Measurements from ENCODE around the gene NRSN1.

NRSN1 gene

GRCh38 chr6:24187965-24188577 is 62.1 kb downstream of the NRSN1 start:
- H3K4me1 ChIP-seq (ENCODE audit: control insufficient read depth, insufficient read depth, low read length) = peaks cover 11% of the 10 kb centered on the region
- ChIA-PET CTCF (no interaction called here), POLR2A (no interaction called here)
- H3K36me3 ChIP-seq (ENCODE audit: control insufficient read depth in 2 of 2, insufficient read depth in 1 of 2, low read length in 2 of 2) = no peaks in the 10 kb centered on the region
- H3K4me3 ChIP-seq (ENCODE audit: low read depth, low read length) = no peak overlapping the region
- no peaks in the 10 kb centered on the region for H3K9me3 ChIP-seq (ENCODE audit: control insufficient read depth, insufficient read depth, low read depth, low read length)
- no peak for TF ChIP-seq ZNF843 (tag by site-specific recombination; IDR thresholded peaks at IDR 0.05)
- no peak for TF ChIP-seq MEIS1 (CRISPR knock-in tag; IDR thresholded peaks at IDR 0.05; ENCODE audit: borderline replicate concordance)
- no peak for TF ChIP-seq ZNF239 (tag by site-specific recombination; IDR thresholded peaks at IDR 0.05)
- no peak for TF ChIP-seq ZBTB11 (tag by site-specific recombination; conservative IDR thresholded peaks at IDR 0.05; ENCODE audit: low read depth)
- TF ChIP-seq ZNF362 (tag by site-specific recombination; IDR thresholded peaks at IDR 0.05) = no peak
- TF ChIP-seq ZNF600 (tag by site-specific recombination; IDR thresholded peaks at IDR 0.05) = no peak
- no peak for TF ChIP-seq BCL6B (tag by site-specific recombination; IDR thresholded peaks at IDR 0.05)
- no peak for TF ChIP-seq ZNF354C (tag by site-specific recombination; IDR thresholded peaks at IDR 0.05; ENCODE audit: borderline replicate concordance, low read depth)
- no peak for TF ChIP-seq KLF17 (tag by site-specific recombination; IDR thresholded peaks at IDR 0.05)
- TF ChIP-seq ZNF658 (tag by site-specific recombination; IDR thresholded peaks at IDR 0.05) = no peak
- no peak for TF ChIP-seq ZNF223 (tag by site-specific recombination; IDR thresholded peaks at IDR 0.05)
- no peak for TF ChIP-seq ZNF19 (tag by site-specific recombination; IDR thresholded peaks at IDR 0.05; ENCODE audit: low read depth)
- no peak for TF ChIP-seq ZNF560 (tag by site-specific recombination; IDR thresholded peaks at IDR 0.05; ENCODE audit: borderline replicate concordance)
- TF ChIP-seq ZNF2 (tag by site-specific recombination; IDR thresholded peaks at IDR 0.05) = no peak
- TF ChIP-seq ZNF776 (tag by site-specific recombination; IDR thresholded peaks at IDR 0.05; ENCODE audit: borderline replicate concordance) = no peak
- TF ChIP-seq TRIM28 (IDR thresholded peaks at IDR 0.05; ENCODE audit: borderline replicate concordance, low read length) = no peak
- no peak for TF ChIP-seq ZNF37A (tag by site-specific recombination; IDR thresholded peaks at IDR 0.05)
- no peak for TF ChIP-seq ZNF747 (tag by site-specific recombination; IDR thresholded peaks at IDR 0.05)
- no peak for TF ChIP-seq ZNF16 (tag by site-specific recombination; IDR thresholded peaks at IDR 0.05; ENCODE audit: low read depth)
- no peak overlapping the region for H3K27ac ChIP-seq (ENCODE audit: extremely low read depth, low read depth, low read length)

- ChIA-PET POLR2A (no interaction called here), CTCF (no interaction called here)
- TF ChIP-seq ZNF600 (tag by site-specific recombination; IDR thresholded peaks at IDR 0.05) = no peak
- TF ChIP-seq ZNF391 (tag by site-specific recombination; IDR thresholded peaks at IDR 0.05; ENCODE audit: borderline replicate concordance, low read depth) = no peak
- no peak for TF ChIP-seq ZNF560 (tag by site-specific recombination; IDR thresholded peaks at IDR 0.05; ENCODE audit: borderline replicate concordance)
- TF ChIP-seq ZNF335 (tag by site-specific recombination; conservative IDR thresholded peaks at IDR 0.05) = no peak
- no peak for TF ChIP-seq GLIS1 (tag by site-specific recombination; IDR thresholded peaks at IDR 0.05)
- TF ChIP-seq GLIS2 (tag by site-specific recombination; IDR thresholded peaks at IDR 0.05) = no peak
- TF ChIP-seq ZNF155 (tag by site-specific recombination; IDR thresholded peaks at IDR 0.05) = no peak
- TF ChIP-seq REST (tag by site-specific recombination; IDR thresholded peaks at IDR 0.05) = no peak
- Histone ChIP-seq H3K27ac (ENCODE audit: extremely low read depth, low read depth, low read length) (no peak overlapping the region), H3K4me1 (ENCODE audit: control insufficient read depth, insufficient read depth, low read length) (peaks cover 11% of the 10 kb centered on the region), H3K36me3 (ENCODE audit: control insufficient read depth in 2 of 2, insufficient read depth in 1 of 2, low read length in 2 of 2) (no peaks in the 10 kb centered on the region), H3K9me3 (ENCODE audit: control insufficient read depth, insufficient read depth, low read depth, low read length) (no peaks in the 10 kb centered on the region), H3K4me3 (ENCODE audit: low read depth, low read length) (no peak overlapping the region)
Observed at GRCh38 chr6:24188578-24189080, 62.6 kb downstream of the NRSN1 start.

Data from HEK293 (cell line).